SK-N-SH treated with all-trans-retinoic acid at 6 μM for 48 hours (cell line): ENCODE measurements around the gene TREH.

Experiments used
- ATAC-seq: fragments of 200-7000 bp; cut with Tn5 transposase; 3 replicates; pipeline ENCODE4 v1.9.1; 2020; ENCODE audit warnings: mild to moderate bottlenecking, moderate library complexity
- ARNTL ChIP-seq: fragments of 450-650 bp; formaldehyde crosslinking; IDR thresholded peaks from 2 replicates; pipeline ENCODE4 v1.5.0; 2020; ENCODE audit warnings: low read depth, mild to moderate bottlenecking, moderate library complexity, borderline replicate concordance
- BACH2 ChIP-seq: fragments of 250-450 bp; sonication (Bioruptor Pico); IDR thresholded peaks from 2 replicates; pipeline ENCODE4 v1.9.0; 2021; ENCODE audit warnings: mild to moderate bottlenecking, borderline replicate concordance
- ESRRG ChIP-seq: fragments of 250-450 bp; sonication (Bioruptor Pico); IDR thresholded peaks from 2 replicates; pipeline ENCODE4 v1.6.1; 2021; ENCODE audit warnings: mild to moderate bottlenecking
- GLIS3 ChIP-seq: fragments of 250-450 bp; sonication (Bioruptor Pico); IDR thresholded peaks from 2 replicates; pipeline ENCODE4 v1.5.0; 2020; ENCODE audit warnings: mild to moderate bottlenecking, moderate library complexity
- ISL1 ChIP-seq: fragments of 250-450 bp; sonication (Bioruptor Pico); IDR thresholded peaks from 2 replicates; pipeline ENCODE4 v2.1.2; 2022; ENCODE audit warnings: mild to moderate bottlenecking, moderate library complexity
- OSR1 ChIP-seq: fragments of 250-450 bp; sonication (Bioruptor Pico); IDR thresholded peaks from 2 replicates; pipeline ENCODE4 v1.8.0; 2022; ENCODE audit warnings: moderate library complexity, mild to moderate bottlenecking, inconsistent platforms
- PPARA ChIP-seq: fragments of 250-450 bp; sonication (Bioruptor Pico); IDR thresholded peaks from 2 replicates; pipeline ENCODE4 v1.5.0; 2020; ENCODE audit warnings: mild to moderate bottlenecking, borderline replicate concordance
- RARB ChIP-seq: fragments of 250-450 bp; sonication (Bioruptor Pico); IDR thresholded peaks from 2 replicates; pipeline ENCODE4 v1.8.0; 2021; ENCODE audit warnings: mild to moderate bottlenecking, moderate library complexity
- SNAI2 ChIP-seq: fragments of 250-450 bp; sonication (Bioruptor Pico); IDR thresholded peaks from 2 replicates; pipeline ENCODE4 v1.5.0; 2020; ENCODE audit warnings: mild to moderate bottlenecking, moderate library complexity
- TCF4 ChIP-seq: fragments of 250-450 bp; sonication (Bioruptor Pico); IDR thresholded peaks from 2 replicates; pipeline ENCODE4 v1.8.0; 2021; ENCODE audit warnings: mild to moderate bottlenecking, moderate library complexity, borderline replicate concordance
- ZC3H10 ChIP-seq: fragments of 250-450 bp; sonication (Bioruptor Pico); IDR thresholded peaks from 2 replicates; pipeline ENCODE4 v1.5.1; 2021; ENCODE audit warnings: mild to moderate bottlenecking, moderate library complexity
- ZFP3 ChIP-seq: fragments of 250-450 bp; sonication (Bioruptor Pico); IDR thresholded peaks from 2 replicates; pipeline ENCODE4 v1.5.0; 2020; ENCODE audit warnings: mild to moderate bottlenecking, moderate library complexity
- ZNF565 ChIP-seq: fragments of 450-650 bp; formaldehyde crosslinking; conservative IDR thresholded peaks from 2 replicates; pipeline ENCODE4 v1.5.0; 2020; ENCODE audit warnings: low read depth, mild to moderate bottlenecking, moderate library complexity
- ZNF70 ChIP-seq: fragments of 450-650 bp; formaldehyde crosslinking; IDR thresholded peaks from 2 replicates; pipeline ENCODE4 v1.5.0; 2020; ENCODE audit warnings: mild to moderate bottlenecking, moderate library complexity
- ZNF8 ChIP-seq: fragments of 450-650 bp; formaldehyde crosslinking; IDR thresholded peaks from 2 replicates; pipeline ENCODE4 v1.5.0; 2020; ENCODE audit warnings: mild to moderate bottlenecking, moderate library complexity
- TF ChIP-seq, protein P1 (sequence below): fragments of 250-450 bp; sonication (Bioruptor Pico); IDR thresholded peaks from 2 replicates; pipeline ENCODE4 v1.5.0; 2020; ENCODE audit warnings: mild to moderate bottlenecking, moderate library complexity
- TF ChIP-seq, protein P2 (sequence below): fragments of 250-450 bp; sonication (Bioruptor Pico); IDR thresholded peaks from 2 replicates; pipeline ENCODE4 v1.5.1; 2020; ENCODE audit warnings: low read depth, mild to moderate bottlenecking, moderate library complexity
- TF ChIP-seq, protein P3 (sequence below): fragments of 250-450 bp; sonication (Bioruptor Pico); IDR thresholded peaks from 2 replicates; pipeline ENCODE4 v1.5.1; 2021; ENCODE audit warnings: mild to moderate bottlenecking, moderate library complexity
- TF ChIP-seq, protein P4 (sequence below): fragments of 250-450 bp; sonication (Bioruptor Pico); IDR thresholded peaks from 2 replicates; pipeline ENCODE4 v1.8.0; 2021; ENCODE audit warnings: low read depth, mild to moderate bottlenecking, moderate library complexity, borderline replicate concordance
- TF ChIP-seq, protein P5 (sequence below): fragments of 250-450 bp; sonication (Bioruptor Pico); IDR thresholded peaks from 2 replicates; pipeline ENCODE4 v1.8.0; 2020; ENCODE audit warnings: mild to moderate bottlenecking, moderate library complexity, borderline replicate concordance

TREH gene

DNA sequence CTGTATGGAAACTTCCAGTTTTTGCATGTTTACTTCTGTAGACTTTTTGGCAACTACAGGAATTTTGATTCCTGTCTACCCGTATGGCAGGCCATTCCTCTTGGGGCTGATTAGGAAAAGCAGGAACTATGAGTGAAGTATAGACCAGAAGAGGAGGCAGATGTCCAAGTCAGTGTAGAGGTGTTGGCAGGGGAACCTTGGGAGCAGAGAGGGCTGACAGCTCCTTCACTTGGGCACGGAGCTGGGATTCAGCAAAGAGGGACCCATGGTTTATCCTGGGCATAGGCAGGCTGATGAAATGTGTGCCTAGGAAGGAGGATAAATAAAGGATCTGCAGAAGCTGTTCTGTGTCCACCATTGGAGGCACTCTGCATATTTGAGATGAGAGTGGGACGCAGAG, 33.1 kb downstream of the TREH start (continued):
- TF ChIP-seq, protein P1, sequence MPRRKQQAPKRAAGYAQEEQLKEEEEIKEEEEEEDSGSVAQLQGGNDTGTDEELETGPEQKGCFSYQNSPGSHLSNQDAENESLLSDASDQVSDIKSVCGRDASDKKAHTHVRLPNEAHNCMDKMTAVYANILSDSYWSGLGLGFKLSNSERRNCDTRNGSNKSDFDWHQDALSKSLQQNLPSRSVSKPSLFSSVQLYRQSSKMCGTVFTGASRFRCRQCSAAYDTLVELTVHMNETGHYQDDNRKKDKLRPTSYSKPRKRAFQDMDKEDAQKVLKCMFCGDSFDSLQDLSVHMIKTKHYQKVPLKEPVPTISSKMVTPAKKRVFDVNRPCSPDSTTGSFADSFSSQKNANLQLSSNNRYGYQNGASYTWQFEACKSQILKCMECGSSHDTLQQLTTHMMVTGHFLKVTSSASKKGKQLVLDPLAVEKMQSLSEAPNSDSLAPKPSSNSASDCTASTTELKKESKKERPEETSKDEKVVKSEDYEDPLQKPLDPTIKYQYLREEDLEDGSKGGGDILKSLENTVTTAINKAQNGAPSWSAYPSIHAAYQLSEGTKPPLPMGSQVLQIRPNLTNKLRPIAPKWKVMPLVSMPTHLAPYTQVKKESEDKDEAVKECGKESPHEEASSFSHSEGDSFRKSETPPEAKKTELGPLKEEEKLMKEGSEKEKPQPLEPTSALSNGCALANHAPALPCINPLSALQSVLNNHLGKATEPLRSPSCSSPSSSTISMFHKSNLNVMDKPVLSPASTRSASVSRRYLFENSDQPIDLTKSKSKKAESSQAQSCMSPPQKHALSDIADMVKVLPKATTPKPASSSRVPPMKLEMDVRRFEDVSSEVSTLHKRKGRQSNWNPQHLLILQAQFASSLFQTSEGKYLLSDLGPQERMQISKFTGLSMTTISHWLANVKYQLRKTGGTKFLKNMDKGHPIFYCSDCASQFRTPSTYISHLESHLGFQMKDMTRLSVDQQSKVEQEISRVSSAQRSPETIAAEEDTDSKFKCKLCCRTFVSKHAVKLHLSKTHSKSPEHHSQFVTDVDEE (CRISPR knock-in tag) = no peak
- TF ChIP-seq BACH2 (CRISPR knock-in tag) (no peak), ZNF70 (no peak), ZFP3 (CRISPR knock-in tag) (no peak)
- TF ChIP-seq, protein P2, sequence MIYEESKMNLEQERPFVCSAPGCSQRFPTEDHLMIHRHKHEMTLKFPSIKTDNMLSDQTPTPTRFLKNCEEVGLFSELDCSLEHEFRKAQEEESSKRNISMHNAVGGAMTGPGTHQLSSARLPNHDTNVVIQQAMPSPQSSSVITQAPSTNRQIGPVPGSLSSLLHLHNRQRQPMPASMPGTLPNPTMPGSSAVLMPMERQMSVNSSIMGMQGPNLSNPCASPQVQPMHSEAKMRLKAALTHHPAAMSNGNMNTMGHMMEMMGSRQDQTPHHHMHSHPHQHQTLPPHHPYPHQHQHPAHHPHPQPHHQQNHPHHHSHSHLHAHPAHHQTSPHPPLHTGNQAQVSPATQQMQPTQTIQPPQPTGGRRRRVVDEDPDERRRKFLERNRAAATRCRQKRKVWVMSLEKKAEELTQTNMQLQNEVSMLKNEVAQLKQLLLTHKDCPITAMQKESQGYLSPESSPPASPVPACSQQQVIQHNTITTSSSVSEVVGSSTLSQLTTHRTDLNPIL (CRISPR knock-in tag) = no peak

DNA sequence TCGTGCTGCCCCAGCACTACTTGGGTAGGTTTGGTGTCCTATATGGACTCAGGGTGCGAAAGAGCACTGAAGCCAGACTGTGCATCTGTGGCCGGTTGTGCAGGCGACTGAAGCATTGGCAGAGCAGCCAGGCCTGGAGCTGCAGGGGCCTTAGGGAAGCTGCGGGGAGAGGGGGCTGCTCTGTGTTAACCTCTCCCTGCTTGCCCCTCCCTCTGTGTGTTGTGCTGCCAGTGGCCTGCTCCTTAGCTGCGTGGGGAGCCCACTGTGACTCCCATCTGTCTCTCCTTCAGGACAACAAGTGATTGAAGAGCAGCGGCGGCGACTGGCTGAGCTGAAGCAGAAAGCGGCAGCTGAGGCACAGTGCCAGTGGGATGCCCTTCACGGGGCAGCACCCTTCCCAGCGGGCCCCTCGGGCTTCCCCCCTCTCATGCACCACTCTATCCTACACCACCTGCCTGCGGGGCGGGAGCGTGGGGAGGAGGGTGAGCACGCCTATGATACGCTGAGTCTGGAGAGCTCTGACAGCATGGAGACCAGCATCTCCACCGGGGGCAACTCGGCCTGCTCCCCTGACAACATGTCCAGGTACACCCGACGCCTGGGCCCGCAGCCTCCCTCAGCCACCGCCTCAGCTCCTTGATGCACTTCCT, 34.3 kb downstream of the TREH start:
- TF ChIP-seq ARNTL = no peak
- no peak for TF ChIP-seq ISL1 (CRISPR knock-in tag)
- TF ChIP-seq, protein P3, sequence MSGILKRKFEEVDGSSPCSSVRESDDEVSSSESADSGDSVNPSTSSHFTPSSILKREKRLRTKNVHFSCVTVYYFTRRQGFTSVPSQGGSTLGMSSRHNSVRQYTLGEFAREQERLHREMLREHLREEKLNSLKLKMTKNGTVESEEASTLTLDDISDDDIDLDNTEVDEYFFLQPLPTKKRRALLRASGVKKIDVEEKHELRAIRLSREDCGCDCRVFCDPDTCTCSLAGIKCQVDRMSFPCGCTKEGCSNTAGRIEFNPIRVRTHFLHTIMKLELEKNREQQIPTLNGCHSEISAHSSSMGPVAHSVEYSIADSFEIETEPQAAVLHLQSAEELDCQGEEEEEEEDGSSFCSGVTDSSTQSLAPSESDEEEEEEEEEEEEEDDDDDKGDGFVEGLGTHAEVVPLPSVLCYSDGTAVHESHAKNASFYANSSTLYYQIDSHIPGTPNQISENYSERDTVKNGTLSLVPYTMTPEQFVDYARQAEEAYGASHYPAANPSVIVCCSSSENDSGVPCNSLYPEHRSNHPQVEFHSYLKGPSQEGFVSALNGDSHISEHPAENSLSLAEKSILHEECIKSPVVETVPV (CRISPR knock-in tag) = no peak
- no peak for TF ChIP-seq PPARA (CRISPR knock-in tag)
- TF ChIP-seq ZFP3 (CRISPR knock-in tag) = no peak
- no peak for TF ChIP-seq RARB
- no peak for TF ChIP-seq OSR1
- TF ChIP-seq ZC3H10 = no peak
- TF ChIP-seq, protein P4, sequence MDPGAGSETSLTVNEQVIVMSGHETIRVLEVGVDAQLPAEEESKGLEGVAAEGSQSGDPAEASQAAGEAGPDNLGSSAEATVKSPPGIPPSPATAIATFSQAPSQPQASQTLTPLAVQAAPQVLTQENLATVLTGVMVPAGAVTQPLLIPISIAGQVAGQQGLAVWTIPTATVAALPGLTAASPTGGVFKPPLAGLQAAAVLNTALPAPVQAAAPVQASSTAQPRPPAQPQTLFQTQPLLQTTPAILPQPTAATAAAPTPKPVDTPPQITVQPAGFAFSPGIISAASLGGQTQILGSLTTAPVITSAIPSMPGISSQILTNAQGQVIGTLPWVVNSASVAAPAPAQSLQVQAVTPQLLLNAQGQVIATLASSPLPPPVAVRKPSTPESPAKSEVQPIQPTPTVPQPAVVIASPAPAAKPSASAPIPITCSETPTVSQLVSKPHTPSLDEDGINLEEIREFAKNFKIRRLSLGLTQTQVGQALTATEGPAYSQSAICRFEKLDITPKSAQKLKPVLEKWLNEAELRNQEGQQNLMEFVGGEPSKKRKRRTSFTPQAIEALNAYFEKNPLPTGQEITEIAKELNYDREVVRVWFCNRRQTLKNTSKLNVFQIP (CRISPR knock-in tag) = no peak
- TF ChIP-seq, protein P5, sequence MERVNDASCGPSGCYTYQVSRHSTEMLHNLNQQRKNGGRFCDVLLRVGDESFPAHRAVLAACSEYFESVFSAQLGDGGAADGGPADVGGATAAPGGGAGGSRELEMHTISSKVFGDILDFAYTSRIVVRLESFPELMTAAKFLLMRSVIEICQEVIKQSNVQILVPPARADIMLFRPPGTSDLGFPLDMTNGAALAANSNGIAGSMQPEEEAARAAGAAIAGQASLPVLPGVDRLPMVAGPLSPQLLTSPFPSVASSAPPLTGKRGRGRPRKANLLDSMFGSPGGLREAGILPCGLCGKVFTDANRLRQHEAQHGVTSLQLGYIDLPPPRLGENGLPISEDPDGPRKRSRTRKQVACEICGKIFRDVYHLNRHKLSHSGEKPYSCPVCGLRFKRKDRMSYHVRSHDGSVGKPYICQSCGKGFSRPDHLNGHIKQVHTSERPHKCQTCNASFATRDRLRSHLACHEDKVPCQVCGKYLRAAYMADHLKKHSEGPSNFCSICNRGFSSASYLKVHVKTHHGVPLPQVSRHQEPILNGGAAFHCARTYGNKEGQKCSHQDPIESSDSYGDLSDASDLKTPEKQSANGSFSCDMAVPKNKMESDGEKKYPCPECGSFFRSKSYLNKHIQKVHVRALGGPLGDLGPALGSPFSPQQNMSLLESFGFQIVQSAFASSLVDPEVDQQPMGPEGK = no peak
- no peak for TF ChIP-seq TCF4 (CRISPR knock-in tag)
- TF ChIP-seq ZNF8 (CRISPR knock-in tag) = no peak
- TF ChIP-seq, protein P1 (CRISPR knock-in tag) = no peak
- no peak for TF ChIP-seq BACH2 (CRISPR knock-in tag)
- TF ChIP-seq ZNF70 = no peak
- no peak for TF ChIP-seq GLIS3
- ATAC-seq = no peak

DNA sequence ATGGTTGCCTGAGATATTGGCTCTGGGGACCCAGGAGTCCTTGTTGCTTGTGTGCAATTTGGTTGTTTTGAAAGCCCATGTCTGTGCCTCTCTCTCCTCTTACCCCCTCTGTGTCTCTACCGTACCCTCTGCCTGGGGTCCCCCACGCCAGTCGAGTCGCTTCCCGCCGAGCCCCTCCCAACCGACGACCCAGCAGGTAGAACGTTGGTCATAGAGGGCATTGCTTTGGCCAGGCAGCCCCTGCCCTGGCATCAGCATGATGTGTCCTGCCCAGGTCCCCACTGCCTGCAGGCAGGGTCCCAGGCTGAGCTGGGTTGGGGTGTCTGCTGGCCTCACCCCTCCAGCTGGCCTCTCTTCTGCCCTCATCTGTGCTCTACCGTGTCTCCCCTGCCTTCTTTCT, 35.0 kb downstream of the TREH start:
- no peak for ATAC-seq
- TF ChIP-seq OSR1 (no peak), ZNF70 (no peak), RARB (no peak), ZNF8 (CRISPR knock-in tag) (no peak), SNAI2 (no peak), ZC3H10 (no peak), ESRRG (CRISPR knock-in tag) (no peak), GLIS3 (no peak), ZNF565 (CRISPR knock-in tag) (no peak)
- TF ChIP-seq, protein P1 (CRISPR knock-in tag) = no peak
- TF ChIP-seq, protein P4 (CRISPR knock-in tag) = no peak
